ENCODE data around the gene IFT122.

IFT122 gene

DNA sequence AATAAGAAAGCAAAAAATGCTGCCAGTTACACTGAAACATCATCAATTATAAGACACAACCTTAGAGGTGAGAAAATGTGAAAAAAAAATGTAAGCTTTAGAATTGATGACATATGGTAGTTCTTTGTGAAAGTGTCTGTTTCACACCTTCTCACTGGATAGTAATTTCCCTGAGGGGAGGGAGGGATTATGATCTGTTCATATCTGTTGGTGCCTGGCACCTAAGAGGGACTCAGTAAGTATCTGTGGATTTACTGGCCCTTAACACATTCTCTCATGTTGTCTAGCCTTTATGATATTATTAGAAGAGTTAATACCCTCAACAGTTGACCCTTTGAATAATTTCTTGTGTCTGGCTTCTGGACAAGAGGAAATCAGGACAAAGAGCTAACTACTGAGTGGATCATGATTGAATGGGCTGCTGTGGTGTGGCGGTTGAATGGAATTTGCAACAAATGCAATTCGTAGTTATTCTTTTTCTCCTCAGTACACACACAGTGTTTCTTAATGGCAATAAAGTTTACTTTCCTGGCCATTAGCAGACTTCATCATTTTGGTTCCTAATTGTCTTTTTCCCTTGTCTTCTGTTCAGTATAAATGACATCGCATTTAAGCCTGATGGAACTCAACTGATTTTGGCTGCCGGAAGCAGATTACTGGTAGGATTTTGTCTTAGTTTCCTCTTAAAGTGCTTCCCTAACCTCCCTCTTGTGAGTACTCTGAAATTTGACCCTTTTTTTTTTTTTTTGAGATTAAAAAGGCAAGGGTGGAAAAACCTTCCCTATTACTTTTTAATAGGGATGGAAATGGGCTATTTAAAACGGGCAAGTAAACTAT, 9.5 kb downstream of the IFT122 start:
- TF ChIP-seq EZH2 (IDR thresholded peaks at IDR 0.05; ENCODE audit: borderline replicate concordance, low read length), result no peak
- TF ChIP-seq, protein P1, sequence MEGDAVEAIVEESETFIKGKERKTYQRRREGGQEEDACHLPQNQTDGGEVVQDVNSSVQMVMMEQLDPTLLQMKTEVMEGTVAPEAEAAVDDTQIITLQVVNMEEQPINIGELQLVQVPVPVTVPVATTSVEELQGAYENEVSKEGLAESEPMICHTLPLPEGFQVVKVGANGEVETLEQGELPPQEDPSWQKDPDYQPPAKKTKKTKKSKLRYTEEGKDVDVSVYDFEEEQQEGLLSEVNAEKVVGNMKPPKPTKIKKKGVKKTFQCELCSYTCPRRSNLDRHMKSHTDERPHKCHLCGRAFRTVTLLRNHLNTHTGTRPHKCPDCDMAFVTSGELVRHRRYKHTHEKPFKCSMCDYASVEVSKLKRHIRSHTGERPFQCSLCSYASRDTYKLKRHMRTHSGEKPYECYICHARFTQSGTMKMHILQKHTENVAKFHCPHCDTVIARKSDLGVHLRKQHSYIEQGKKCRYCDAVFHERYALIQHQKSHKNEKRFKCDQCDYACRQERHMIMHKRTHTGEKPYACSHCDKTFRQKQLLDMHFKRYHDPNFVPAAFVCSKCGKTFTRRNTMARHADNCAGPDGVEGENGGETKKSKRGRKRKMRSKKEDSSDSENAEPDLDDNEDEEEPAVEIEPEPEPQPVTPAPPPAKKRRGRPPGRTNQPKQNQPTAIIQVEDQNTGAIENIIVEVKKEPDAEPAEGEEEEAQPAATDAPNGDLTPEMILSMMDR (IDR thresholded peaks at IDR 0.05; ENCODE audit: low read length), result no peak
- Histone ChIP-seq H3K79me2 (ENCODE audit: insufficient read depth, low read length) (no peaks in the 10 kb centered on the region), H3K4me3 (ENCODE audit: low read depth, low read length, poor library complexity, severe bottlenecking) (no peak overlapping the region), H3K9me3 (ENCODE audit: low read length) (no peaks in the 10 kb centered on the region), H3K27ac (ENCODE audit: low read depth, low read length, poor library complexity, severe bottlenecking) (peak overlapping the region; percentile 53), H3F3A (ENCODE audit: insufficient read depth, low read length) (no peaks in the 10 kb centered on the region), H3K4me2 (ENCODE audit: low read length) (peak overlapping the region; percentile 43; the same call in 1 of the 2 replicates), H3K27me3 (ENCODE audit: insufficient read depth, low read length) (no peaks in the 10 kb centered on the region), H3K36me3 (ENCODE audit: insufficient read depth, low read length) (no peaks in the 10 kb centered on the region), H3K9me2 (ENCODE audit: low read depth, low read length) (no peaks in the 10 kb centered on the region), H3K9ac (ENCODE audit: low read length) (no peak overlapping the region; the same call in 1 of the 2 replicates), H2AFZ (ENCODE audit: low read length) (no peak overlapping the region), H3K4me1 (ENCODE audit: insufficient read depth, low read length, severe bottlenecking) (peaks cover 22% of the 10 kb centered on the region), H4K20me1 (ENCODE audit: insufficient read depth, low read length) (no peaks in the 10 kb centered on the region)

DNA sequence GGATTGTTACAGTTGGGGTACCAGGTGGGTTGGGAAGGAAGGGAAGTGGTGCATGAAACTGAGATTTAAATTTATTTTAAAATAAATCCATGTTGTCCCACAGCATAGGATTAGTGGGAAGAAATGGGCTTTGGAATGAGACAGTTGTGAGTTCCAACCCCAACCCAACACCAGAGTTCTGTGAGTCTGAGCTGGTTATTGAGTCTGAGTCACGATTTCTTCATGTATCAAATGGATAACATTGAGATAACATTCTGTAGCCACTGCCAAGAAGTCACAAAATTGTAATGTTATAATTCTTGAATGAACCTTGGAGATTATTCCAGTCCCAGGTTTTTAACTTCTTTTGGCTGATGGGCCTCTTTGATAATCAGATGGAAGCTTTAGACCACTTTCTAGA, 13.7 kb downstream of the IFT122 start:
- TF ChIP-seq, protein P1 (IDR thresholded peaks at IDR 0.05; ENCODE audit: low read length), result no peak
- TF ChIP-seq EZH2 (IDR thresholded peaks at IDR 0.05; ENCODE audit: borderline replicate concordance, low read length), result no peak
- H3K79me2 ChIP-seq (ENCODE audit: insufficient read depth, low read length), result no peaks in the 10 kb centered on the region
- H3F3A ChIP-seq (ENCODE audit: insufficient read depth, low read length), result no peaks in the 10 kb centered on the region
- no peaks in the 10 kb centered on the region for H3K27me3 ChIP-seq (ENCODE audit: insufficient read depth, low read length)
- peaks cover 15% of the 10 kb centered on the region for H3K4me1 ChIP-seq (ENCODE audit: insufficient read depth, low read length, severe bottlenecking)
- no peak overlapping the region for H3K9ac ChIP-seq (ENCODE audit: low read length)
- H3K4me3 ChIP-seq (ENCODE audit: low read depth, low read length, poor library complexity, severe bottlenecking), result no peak overlapping the region
- no peak overlapping the region for H3K27ac ChIP-seq (ENCODE audit: low read depth, low read length, poor library complexity, severe bottlenecking)
- H3K9me2 ChIP-seq (ENCODE audit: low read depth, low read length), result no peaks in the 10 kb centered on the region
- H3K4me2 ChIP-seq (ENCODE audit: low read length), result no peak overlapping the region
- no peak overlapping the region for H2AFZ ChIP-seq (ENCODE audit: low read length)
- no peaks in the 10 kb centered on the region for H4K20me1 ChIP-seq (ENCODE audit: insufficient read depth, low read length)
- H3K36me3 ChIP-seq (ENCODE audit: insufficient read depth, low read length), result no peaks in the 10 kb centered on the region
- no peaks in the 10 kb centered on the region for H3K9me3 ChIP-seq (ENCODE audit: low read length)

DNA sequence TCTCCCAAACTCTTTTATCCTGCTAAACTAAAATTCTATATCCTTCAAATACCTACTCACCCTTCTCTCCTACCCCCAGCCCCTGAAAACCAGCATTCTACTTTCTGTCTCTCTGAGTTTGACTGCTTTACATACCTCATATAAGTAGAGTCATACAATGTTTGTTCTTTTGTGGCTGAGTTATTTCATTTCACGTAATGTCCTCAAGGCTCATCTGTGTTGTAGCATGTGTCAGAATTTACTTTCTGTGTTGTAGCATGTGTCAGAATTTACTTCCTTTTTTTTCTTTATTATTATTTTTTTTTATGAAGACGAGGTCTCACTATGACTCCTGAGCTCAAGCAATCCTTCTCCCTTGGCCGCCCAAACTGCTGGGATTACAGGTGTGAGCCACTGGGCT, 20.1 kb downstream of the IFT122 start:
- no peaks in the 10 kb centered on the region for H3K27me3 ChIP-seq (ENCODE audit: insufficient read depth, low read length)
- H2AFZ ChIP-seq (ENCODE audit: low read length), result no peak overlapping the region
- H3K9me3 ChIP-seq (ENCODE audit: low read length), result no peaks in the 10 kb centered on the region
- no peaks in the 10 kb centered on the region for H3K79me2 ChIP-seq (ENCODE audit: insufficient read depth, low read length)
- no peaks in the 10 kb centered on the region for H4K20me1 ChIP-seq (ENCODE audit: insufficient read depth, low read length)
- H3K36me3 ChIP-seq (ENCODE audit: insufficient read depth, low read length), result peaks cover 7% of the 10 kb centered on the region; the same call in 1 of the 2 replicates
- H3K27ac ChIP-seq (ENCODE audit: low read depth, low read length, poor library complexity, severe bottlenecking), result no peak overlapping the region
- no peaks in the 10 kb centered on the region for H3K4me1 ChIP-seq (ENCODE audit: insufficient read depth, low read length, severe bottlenecking)
- H3K9me2 ChIP-seq (ENCODE audit: low read depth, low read length), result no peaks in the 10 kb centered on the region
- H3K9ac ChIP-seq (ENCODE audit: low read length), result no peak overlapping the region
- TF ChIP-seq, protein P1 (IDR thresholded peaks at IDR 0.05; ENCODE audit: low read length), result no peak
- no peak for TF ChIP-seq EZH2 (IDR thresholded peaks at IDR 0.05; ENCODE audit: borderline replicate concordance, low read length)
- H3F3A ChIP-seq (ENCODE audit: insufficient read depth, low read length), result no peaks in the 10 kb centered on the region
- H3K4me3 ChIP-seq (ENCODE audit: low read depth, low read length, poor library complexity, severe bottlenecking), result no peak overlapping the region
- no peak overlapping the region for H3K4me2 ChIP-seq (ENCODE audit: low read length)
